ENCODE results near the gene TTYH3.

DNA sequence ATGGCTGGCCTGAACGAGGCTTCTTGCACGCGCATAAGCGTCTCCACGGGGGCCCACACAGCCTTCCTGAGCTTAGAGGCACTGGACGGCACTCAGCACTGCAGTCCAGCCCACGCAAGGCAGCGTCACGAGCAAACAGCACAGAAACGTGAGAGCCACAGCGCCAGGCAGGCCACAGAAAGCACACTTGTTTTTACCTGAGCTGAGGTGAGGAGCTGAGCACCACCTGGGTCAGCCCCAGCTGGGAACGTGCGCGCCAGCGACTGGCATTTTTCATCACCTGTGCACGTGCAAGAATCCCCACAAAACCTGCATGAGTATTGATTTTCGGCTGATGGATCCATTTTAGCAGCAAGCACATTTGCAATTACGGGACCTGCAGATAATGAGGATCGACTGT lies 46.3 kb upstream of the TTYH3 start:
- TF ChIP-seq, protein P1, sequence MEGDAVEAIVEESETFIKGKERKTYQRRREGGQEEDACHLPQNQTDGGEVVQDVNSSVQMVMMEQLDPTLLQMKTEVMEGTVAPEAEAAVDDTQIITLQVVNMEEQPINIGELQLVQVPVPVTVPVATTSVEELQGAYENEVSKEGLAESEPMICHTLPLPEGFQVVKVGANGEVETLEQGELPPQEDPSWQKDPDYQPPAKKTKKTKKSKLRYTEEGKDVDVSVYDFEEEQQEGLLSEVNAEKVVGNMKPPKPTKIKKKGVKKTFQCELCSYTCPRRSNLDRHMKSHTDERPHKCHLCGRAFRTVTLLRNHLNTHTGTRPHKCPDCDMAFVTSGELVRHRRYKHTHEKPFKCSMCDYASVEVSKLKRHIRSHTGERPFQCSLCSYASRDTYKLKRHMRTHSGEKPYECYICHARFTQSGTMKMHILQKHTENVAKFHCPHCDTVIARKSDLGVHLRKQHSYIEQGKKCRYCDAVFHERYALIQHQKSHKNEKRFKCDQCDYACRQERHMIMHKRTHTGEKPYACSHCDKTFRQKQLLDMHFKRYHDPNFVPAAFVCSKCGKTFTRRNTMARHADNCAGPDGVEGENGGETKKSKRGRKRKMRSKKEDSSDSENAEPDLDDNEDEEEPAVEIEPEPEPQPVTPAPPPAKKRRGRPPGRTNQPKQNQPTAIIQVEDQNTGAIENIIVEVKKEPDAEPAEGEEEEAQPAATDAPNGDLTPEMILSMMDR (conservative IDR thresholded peaks at IDR 0.05; ENCODE audit: low read length): no peak
- TF ChIP-seq EZH2phosphoT487 (IDR thresholded peaks at IDR 0.05; ENCODE audit: borderline replicate concordance, low read depth, low read length): no peak

Measured in OCI-LY7 (cell line).